ENCODE data around the gene TMEM272. TPM values are rescaled to one million over a fixed set of nuclear protein-coding genes. Genes with fewer than 3 reads are reported as not detected.
A peak's percentile ranks its signal among the peaks of the same experiment; 100 is the strongest.

TMEM272 gene
- total and polyA plus RNA-seq, 2 donors (not counting 1 experiment from before 2014, with no cell fraction given), result not detected

DNA sequence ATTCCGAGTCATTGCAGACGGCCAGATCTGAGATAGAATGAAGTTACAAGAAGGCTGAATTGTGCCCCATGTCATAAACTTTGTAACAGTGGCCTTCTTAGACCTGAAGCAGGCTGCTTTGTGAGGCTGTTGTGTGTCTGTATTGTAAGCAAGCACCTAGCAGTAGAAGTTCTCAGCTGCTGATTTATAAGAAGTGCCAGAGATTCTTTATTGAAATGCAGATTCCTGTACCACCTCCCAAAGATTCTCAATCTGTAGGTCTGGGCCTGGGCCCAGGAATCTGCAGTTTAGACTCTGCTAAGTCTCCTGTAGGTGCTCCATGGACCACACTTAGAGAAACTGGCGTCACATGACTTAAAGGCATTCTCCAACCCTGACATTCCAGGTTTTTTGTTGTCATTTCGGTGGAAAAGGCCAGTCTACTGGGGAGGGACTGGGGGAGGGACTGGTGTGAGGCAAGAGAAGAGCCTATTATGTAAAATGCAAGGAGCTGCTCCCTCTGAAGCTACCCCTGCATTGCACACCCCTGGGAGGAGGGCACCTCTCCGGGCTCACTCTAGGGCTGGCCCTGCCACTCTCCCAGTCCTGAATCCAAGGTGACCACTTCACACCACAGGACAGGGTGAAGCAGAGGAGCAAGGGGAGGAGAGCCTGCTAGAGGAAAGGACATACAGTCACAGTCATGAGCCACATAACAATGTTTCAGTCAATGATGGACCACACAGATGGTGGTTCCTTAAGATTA lies 769 bp upstream of the TMEM272 start:
- peaks cover 16% of the 10 kb centered on the region for H3K27me3 Mint-ChIP-seq
- CTCF ChIA-PET, result interaction anchor here (0.8 to 3.4 kb wide), 10 partner anchors 9 to 354 kb away, joined by 3 to 12 read pairs (median 4); no protein-coding TSS in a partner anchor
- ATAC-seq (ENCODE audit: low read depth) (no peak), DNase-seq (no peak)
- H3K4me3 Mint-ChIP-seq, result no peak overlapping the region
- Histone ChIP-seq H3K4me3 (ENCODE audit: control extremely low read depth in 1 of 5, extremely low read depth in 1 of 5, insufficient read depth in 1 of 5, low read depth in 2 of 5, low read length in 4 of 5) (no peak overlapping the region), H3K79me2 (ENCODE audit: control insufficient read depth, insufficient read depth, low read length) (no peaks in the 10 kb centered on the region), H3K4me2 (replicated peaks; ENCODE audit: low read depth, low read length, poor library complexity, severe bottlenecking) (no peak overlapping the region), H3K27ac (ENCODE audit: low read length in 2 of 2) (no peak overlapping the region), H3K4me1 (ENCODE audit: control insufficient read depth in 2 of 2, insufficient read depth in 2 of 2, low read length in 2 of 2) (peaks cover 0 to 6% of the 10 kb centered on the region in 2 donors), H3K27me3 (replicated peaks in 1 of 4; ENCODE audit: control extremely low read depth in 1 of 4, control insufficient read depth in 3 of 4, insufficient read depth in 4 of 4, low read length in 3 of 4) (peaks cover 0 to 8% (median 0%) of the 10 kb centered on the region in 4 experiments), H3K9ac (ENCODE audit: low read length) (no peak overlapping the region), H3K36me3 (replicated peaks in 1 of 2; ENCODE audit: control extremely low read depth in 1 of 2, control insufficient read depth in 1 of 2, extremely low read depth in 1 of 2, insufficient read depth in 2 of 2, low read length in 1 of 2) (no peaks in the 10 kb centered on the region), H4K20me1 (ENCODE audit: control insufficient read depth, insufficient read depth, low read length, poor library complexity, severe bottlenecking) (no peaks in the 10 kb centered on the region), H3K9me3 (ENCODE audit: control extremely low read depth in 1 of 3, control insufficient read depth in 2 of 3, insufficient read depth in 1 of 3, low read length in 2 of 3) (no peaks in the 10 kb centered on the region), H2AFZ (ENCODE audit: insufficient read depth, low read depth, low read length, poor library complexity, severe bottlenecking) (peak overlapping the region; percentile 12)
- WGBS (ENCODE audit: insufficient coverage), result 84% methylated on average over 2 of the region's 5 CpGs
- POLR2A ChIA-PET, result no interaction called here
- no peak overlapping the region for H3K27ac Mint-ChIP-seq
- H3K4me1 Mint-ChIP-seq, result peaks cover 5% of the 10 kb centered on the region
- no peak for TF ChIP-seq EZH2 (IDR thresholded peaks at IDR 0.05; ENCODE audit: borderline replicate concordance, insufficient read depth, low read depth, low read length, poor library complexity, severe bottlenecking)
- TF ChIP-seq, protein P1, sequence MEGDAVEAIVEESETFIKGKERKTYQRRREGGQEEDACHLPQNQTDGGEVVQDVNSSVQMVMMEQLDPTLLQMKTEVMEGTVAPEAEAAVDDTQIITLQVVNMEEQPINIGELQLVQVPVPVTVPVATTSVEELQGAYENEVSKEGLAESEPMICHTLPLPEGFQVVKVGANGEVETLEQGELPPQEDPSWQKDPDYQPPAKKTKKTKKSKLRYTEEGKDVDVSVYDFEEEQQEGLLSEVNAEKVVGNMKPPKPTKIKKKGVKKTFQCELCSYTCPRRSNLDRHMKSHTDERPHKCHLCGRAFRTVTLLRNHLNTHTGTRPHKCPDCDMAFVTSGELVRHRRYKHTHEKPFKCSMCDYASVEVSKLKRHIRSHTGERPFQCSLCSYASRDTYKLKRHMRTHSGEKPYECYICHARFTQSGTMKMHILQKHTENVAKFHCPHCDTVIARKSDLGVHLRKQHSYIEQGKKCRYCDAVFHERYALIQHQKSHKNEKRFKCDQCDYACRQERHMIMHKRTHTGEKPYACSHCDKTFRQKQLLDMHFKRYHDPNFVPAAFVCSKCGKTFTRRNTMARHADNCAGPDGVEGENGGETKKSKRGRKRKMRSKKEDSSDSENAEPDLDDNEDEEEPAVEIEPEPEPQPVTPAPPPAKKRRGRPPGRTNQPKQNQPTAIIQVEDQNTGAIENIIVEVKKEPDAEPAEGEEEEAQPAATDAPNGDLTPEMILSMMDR (IDR thresholded peaks at IDR 0.05), result no peak
- no peaks in the 10 kb centered on the region for H3K9me3 Mint-ChIP-seq (ENCODE audit: insufficient read depth)
- intact Hi-C loops (cut with micrococcal nuclease), result loop anchor here (1.0 kb wide), 1 partner anchor 282 kb away; no protein-coding TSS in a partner anchor

DNA sequence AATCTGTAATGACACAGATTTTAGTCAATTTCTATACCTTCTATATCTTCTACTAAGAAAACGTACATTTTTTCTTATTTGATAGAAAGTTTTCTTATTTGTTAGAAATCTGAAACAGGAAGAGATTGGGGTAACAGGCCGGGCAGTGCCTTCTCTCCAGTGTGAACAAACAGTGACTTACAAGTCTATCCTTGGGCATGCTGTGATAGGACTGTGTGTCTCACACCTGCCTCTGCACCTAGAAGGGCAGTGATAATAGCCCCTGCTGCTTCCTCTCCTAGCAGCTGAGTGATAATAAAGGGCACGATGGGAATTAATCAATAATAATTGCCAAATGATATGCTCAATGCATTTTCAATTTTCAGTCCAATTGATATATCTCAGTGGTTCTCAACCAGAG lies 1.4 kb downstream of the TMEM272 start:
- H3K27ac Mint-ChIP-seq, result no peak overlapping the region
- Histone ChIP-seq H3K27ac (ENCODE audit: low read length in 2 of 2) (no peak overlapping the region), H3K9me3 (ENCODE audit: control extremely low read depth in 1 of 3, control insufficient read depth in 2 of 3, insufficient read depth in 1 of 3, low read length in 2 of 3) (no peaks in the 10 kb centered on the region), H3K79me2 (ENCODE audit: control insufficient read depth, insufficient read depth, low read length) (no peaks in the 10 kb centered on the region), H3K36me3 (replicated peaks in 1 of 2; ENCODE audit: control extremely low read depth in 1 of 2, control insufficient read depth in 1 of 2, extremely low read depth in 1 of 2, insufficient read depth in 2 of 2, low read length in 1 of 2) (no peaks in the 10 kb centered on the region), H3K27me3 (replicated peaks in 1 of 4; ENCODE audit: control extremely low read depth in 1 of 4, control insufficient read depth in 3 of 4, insufficient read depth in 4 of 4, low read length in 3 of 4) (peaks cover 0 to 11% (median 0%) of the 10 kb centered on the region in 4 experiments), H3K4me1 (ENCODE audit: control insufficient read depth in 2 of 2, insufficient read depth in 2 of 2, low read length in 2 of 2) (peaks cover 0 to 6% of the 10 kb centered on the region in 2 donors), H2AFZ (ENCODE audit: insufficient read depth, low read depth, low read length, poor library complexity, severe bottlenecking) (no peak overlapping the region), H4K20me1 (ENCODE audit: control insufficient read depth, insufficient read depth, low read length, poor library complexity, severe bottlenecking) (no peaks in the 10 kb centered on the region), H3K9ac (ENCODE audit: low read length) (no peak overlapping the region), H3K4me3 (ENCODE audit: control extremely low read depth in 1 of 5, extremely low read depth in 1 of 5, insufficient read depth in 1 of 5, low read depth in 2 of 5, low read length in 4 of 5) (no peak overlapping the region), H3K4me2 (replicated peaks; ENCODE audit: low read depth, low read length, poor library complexity, severe bottlenecking) (no peak overlapping the region)
- H3K4me3 Mint-ChIP-seq, result no peak overlapping the region
- DNase-seq, result no peak
- H3K9me3 Mint-ChIP-seq (ENCODE audit: insufficient read depth), result no peaks in the 10 kb centered on the region
- CTCF ChIA-PET, result interaction anchor here (0.7 to 3.4 kb wide), 4 partner anchors 8 to 114 kb away, joined by 3 to 12 read pairs (median 8); no protein-coding TSS in a partner anchor
- POLR2A ChIA-PET, result no interaction called here
- intact Hi-C loops (cut with micrococcal nuclease), result no loop called here
- H3K4me1 Mint-ChIP-seq, result peaks cover 5% of the 10 kb centered on the region
- WGBS (ENCODE audit: insufficient coverage), result 88% methylated on average over 1 of the region's 3 CpGs
- peaks cover 16% of the 10 kb centered on the region for H3K27me3 Mint-ChIP-seq
- no peak for ATAC-seq (ENCODE audit: low read depth)
- TF ChIP-seq EZH2 (IDR thresholded peaks at IDR 0.05; ENCODE audit: borderline replicate concordance, insufficient read depth, low read depth, low read length, poor library complexity, severe bottlenecking), result no peak
- TF ChIP-seq, protein P1 (IDR thresholded peaks at IDR 0.05), result no peak
